ENCODE measurements around the gene CFAP97D2. TPM values are rescaled to one million over a fixed set of nuclear protein-coding genes. Genes with fewer than 3 reads are reported as not detected.

The CFAP97D2 gene
- total RNA-seq, 6 experiments from 2014 or later: not detected

- no peaks in the 10 kb centered on the region for H3K27me3 ChIP-seq
- no peak overlapping the region for H3K27ac ChIP-seq
- no peaks in the 10 kb centered on the region for H3K9me3 ChIP-seq
- no peaks in the 10 kb centered on the region for H3K4me1 ChIP-seq
- DNase-seq: no peak
- TF ChIP-seq POLR2A (IDR thresholded peaks at IDR 0.05) (no peak), CTCF (IDR thresholded peaks at IDR 0.05) (no peak)
- no peaks in the 10 kb centered on the region for H3K36me3 ChIP-seq
- intact Hi-C loops (cut with DNase I): no loop called here
- H3K4me3 ChIP-seq: no peak overlapping the region
- ATAC-seq: peak in 1 of 4 donors; percentile 21
- WGBS (ENCODE audit: insufficient coverage, low coverage, low lambda C conversion rate, missing lambda C conversion rate): no CpG with 5 or more reads among the region's 20 CpGs
Measured at GRCh38 chr13:114166381-114167131, 12.5 kb upstream of the CFAP97D2 start.

- intact Hi-C loops (cut with DNase I): no loop called here
- peak in 3 of 4 donors; percentile 36 to 59 (median 43) for ATAC-seq
- no peak for DNase-seq
- Histone ChIP-seq H3K36me3 (no peaks in the 10 kb centered on the region), H3K27me3 (no peaks in the 10 kb centered on the region), H3K4me1 (no peaks in the 10 kb centered on the region), H3K4me3 (no peak overlapping the region), H3K9me3 (no peaks in the 10 kb centered on the region), H3K27ac (no peak overlapping the region)
- TF ChIP-seq CTCF (IDR thresholded peaks at IDR 0.05): no peak
- no peak for TF ChIP-seq POLR2A (IDR thresholded peaks at IDR 0.05)
- 41% methylated on average over 5 of the region's 5 CpGs for whole genome bisulfite sequencing (ENCODE audit: insufficient coverage, low coverage, low lambda C conversion rate, missing lambda C conversion rate)
Measured at GRCh38 chr13:114167426-114167825, 11.6 kb upstream of the CFAP97D2 start.

- WGBS (ENCODE audit: insufficient coverage, low coverage, low lambda C conversion rate, missing lambda C conversion rate): 79% methylated on average over 5 of the region's 5 CpGs
- no peak for TF ChIP-seq CTCF (IDR thresholded peaks at IDR 0.05)
- no peak for TF ChIP-seq POLR2A (IDR thresholded peaks at IDR 0.05)
Measured at GRCh38 chr13:114167885-114168284, 11.2 kb upstream of the CFAP97D2 start.

GRCh38 chr13:114173272-114173671 lies 5.8 kb upstream of the CFAP97D2 start:
- Histone ChIP-seq H3K4me3 (no peak overlapping the region), H3K36me3 (no peaks in the 10 kb centered on the region), H3K27me3 (no peaks in the 10 kb centered on the region), H3K9me3 (no peaks in the 10 kb centered on the region), H3K27ac (no peak overlapping the region), H3K4me1 (no peaks in the 10 kb centered on the region)
- intact Hi-C loops (cut with DNase I): no loop called here
- DNase-seq: no peak
- 71% methylated on average over 3 of the region's 3 CpGs for WGBS (ENCODE audit: insufficient coverage, low coverage, low lambda C conversion rate, missing lambda C conversion rate)
- TF ChIP-seq CTCF (IDR thresholded peaks at IDR 0.05): no peak
- TF ChIP-seq POLR2A (IDR thresholded peaks at IDR 0.05): no peak
- ATAC-seq: no peak

More at GRCh38 chr13:114167885-114168284, 11.2 kb upstream of the CFAP97D2 start:
- intact Hi-C loops (cut with DNase I): no loop called here
- H3K27me3 ChIP-seq: no peaks in the 10 kb centered on the region
- DNase-seq (no peak), ATAC-seq (no peak)
- H3K4me1 ChIP-seq: no peaks in the 10 kb centered on the region
- no peak overlapping the region for H3K4me3 ChIP-seq
- H3K27ac ChIP-seq: no peak overlapping the region
- no peaks in the 10 kb centered on the region for H3K36me3 ChIP-seq
- no peaks in the 10 kb centered on the region for H3K9me3 ChIP-seq

Measured in right lobe of liver (tissue), 6 donors.